NK-92 treated with Interleukin-12 subunit alpha and Interleukin-12 subunit beta, amount 100 ng/mL, for 24 hours (cell line): Measurements from ENCODE around the gene SLC43A1.

Experiments used
- DNase-seq: peaks from one replicate; lab custom pipeline; 2025; lab: John Stamatoyannopoulos, UW

The SLC43A1 gene

GRCh38 chr11:57497303-57498247 lies 17.9 kb downstream of the SLC43A1 start:
- no peak for DNase-seq

- no peak for DNase-seq
Measured at GRCh38 chr11:57496109-57496820, 19.2 kb downstream of the SLC43A1 start.

- peak; percentile 72 for DNase-seq
Measured at GRCh38 chr11:57493507-57494503, 21.7 kb downstream of the SLC43A1 start.

GRCh38 chr11:57491371-57492061 lies 24.0 kb downstream of the SLC43A1 start:
- no peak for DNase-seq

GRCh38 chr11:57490456-57491248 lies 24.9 kb downstream of the SLC43A1 start:
- no peak for DNase-seq

- DNase-seq = no peak
Measured at GRCh38 chr11:57487920-57488659, 27.4 kb downstream of the SLC43A1 start.

GRCh38 chr11:57487021-57487778 lies 28.3 kb downstream of the SLC43A1 start:
- no peak for DNase-seq

- no peak for DNase-seq
Measured at GRCh38 chr11:57485217-57485990, 30.1 kb downstream of the SLC43A1 start.

GRCh38 chr11:57484141-57484710 lies 31.3 kb downstream of the SLC43A1 start:
- no peak for DNase-seq

GRCh38 chr11:57483562-57483918 lies 32.0 kb downstream of the SLC43A1 start:
- DNase-seq = no peak

- no peak for DNase-seq
Measured at GRCh38 chr11:57482782-57483561, 32.5 kb downstream of the SLC43A1 start.

- no peak for DNase-seq
Measured at GRCh38 chr11:57481915-57482781, 33.4 kb downstream of the SLC43A1 start.

- no peak for DNase-seq
Measured at GRCh38 chr11:57481315-57481714, 34.2 kb downstream of the SLC43A1 start.

GRCh38 chr11:57480409-57481137 lies 34.9 kb downstream of the SLC43A1 start:
- peak; percentile 27 for DNase-seq

- no peak for DNase-seq
Measured at GRCh38 chr11:57479911-57480310, 35.6 kb downstream of the SLC43A1 start.
